Pancreas (tissue), 10 donors: ENCODE results near the gene ZNF76. TPM values are rescaled to one million over a fixed set of nuclear protein-coding genes. Genes with fewer than 3 reads are reported as not detected.
"Not testable (repeated sequence)": the region's sequence is repeated elsewhere in the genome, so short reads cannot be mapped to it uniquely, and the experiment has no call there.

ENCODE experiments used
- ATAC-seq, 4 donors: fragments of 200-7000 bp; cut with Tn5 transposase; one replicate each; pipeline versions ENCODE4 v1.8.0 to v1.9.1; 2020; ENCODE audit warnings: mild to moderate bottlenecking in 4 of 4, moderate library complexity in 4 of 4
- DNase-seq, 6 donors: peaks; one replicate each; pipeline ENCODE4 v3.0.0-alpha.2; 2020
- FAIRE-seq: peaks from 2 replicates; lab custom pipeline; 2012; peaks lifted over from hg19 to GRCh38; lab: Jason Lieb, UNC
- H3K27ac ChIP-seq, 4 donors: fragments of 200-600 bp; sonication (generic); 1 replicate in 3 of 4; 2 replicates in 1 of 4; pipeline versions ENCODE4 v1.5.0 to v1.8.0; 2020
- H3K27me3 ChIP-seq, 4 donors: fragments of 200-600 bp; one replicate each; pipeline ENCODE4 v1.8.0; 2021
- H3K36me3 ChIP-seq, 3 donors: fragments of 200-600 bp; sonication (generic) in 1 of 3; one replicate each; pipeline versions ENCODE4 v1.5.0 to v1.8.0; 2020 to 2021
- H3K4me1 ChIP-seq, 3 donors: fragments of 200-600 bp; one replicate each; pipeline ENCODE4 v1.8.0; 2021
- H3K4me3 ChIP-seq, 4 donors: fragments of 200-600 bp; sonication (generic) in 2 of 4; one replicate each; pipeline versions ENCODE4 v1.5.0 to v1.8.0; 2020 to 2021
- H3K9me3 ChIP-seq, 4 donors: fragments of 200-600 bp; one replicate each; pipeline ENCODE4 v1.8.0; 2021
- CTCF ChIP-seq, 4 donors: fragments of 200-600 bp; sonication (generic) in 3 of 4; IDR thresholded peaks; one replicate each; pipeline versions ENCODE4 v1.5.0 to v1.8.0; 2021; ENCODE audit warnings: antibody characterized with exemption in 4 of 4
- WGBS, 2 donors: extraction: QIAGEN DNeasy Blood & Tissue Kit; methylation state at CpG; one replicate each; pipeline ENCODE4 v1.1.7; 2013; 5-methylcytosine and 5-hydroxymethylcytosine counted together
- intact Hi-C, 3 donors: fragments of 100-400 bp; cut with DNase I; formaldehyde crosslinking; loops; one replicate each; pipeline versions ENCODE4 v1.11.1 to v1.14.2; 2022
- polyA plus RNA-seq, 2 donors: library from polyadenylated mRNA; stranded (reverse); fragments of 200-250 nt; gene quantifications; one replicate each; pipeline ENCODE4 v1.2.3, GENCODE V29; 2013
- total RNA-seq, 6 donors: library from RNA; stranded (reverse); fragmentation: NEBNext Ultra II Directional in 4 of 6; extraction: Animal tissue kit (Norgen Biotek cat#: 25700) in 4 of 6; gene quantifications; one replicate each; pipeline versions ENCODE4 v1.2.1 to v1.2.4, GENCODE V29; 2021 to 2023
- donor health status: healthy with polysubstance abuse.
- donor health status: DM: no; HTN: no; CAD: no; lungs with moderate emphysema.
- donor health status: DM: no; HTN: no; CAD: no.
- donor health status: control.
- donor health status: control.
- donor health status: Bipolar disorder and iron deficiency.
- donor health status: DM: yes; HTN: yes; CAD: no.
- donor health status: DM: no; HTN: no; CAD: no.
- donor health status: DM: no; HTN: no; CAD: no.
- donor health status: DM: yes; HTN: yes; CAD: no.

ZNF76 gene
- total and polyA plus RNA-seq, 8 donors, result 14.9 to 51.1 (median 19.3) TPM

DNA sequence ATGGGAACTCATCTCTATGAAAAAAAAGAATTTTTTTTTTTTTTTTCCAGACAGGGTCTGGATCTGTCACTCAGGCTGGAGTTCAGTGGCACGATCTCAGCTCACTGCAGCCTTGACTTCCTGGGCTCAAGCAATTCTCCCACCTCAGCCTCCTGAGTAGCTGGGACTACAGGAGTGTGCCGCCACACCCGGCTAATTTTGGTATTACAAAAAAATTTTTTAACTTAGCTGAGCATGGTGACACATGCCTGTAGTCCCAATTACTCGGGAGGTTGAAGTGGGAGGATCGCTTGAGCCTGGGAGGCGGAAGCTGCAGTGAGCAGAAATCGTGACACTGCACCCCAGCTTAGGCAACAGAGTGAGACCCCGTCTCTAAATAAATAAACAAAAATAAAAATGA lies 45.6 kb downstream of the ZNF76 start:
- H3K27ac ChIP-seq, result no peak overlapping the region
- H3K36me3 ChIP-seq, result no peaks in the 10 kb centered on the region
- no peak for TF ChIP-seq CTCF (IDR thresholded peaks at IDR 0.05)
- DNase-seq (no peak), ATAC-seq (no peak), FAIRE-seq (no peak)
- H3K9me3 ChIP-seq, result no peaks in the 10 kb centered on the region
- H3K27me3 ChIP-seq, result no peaks in the 10 kb centered on the region
- no peak overlapping the region for H3K4me3 ChIP-seq
- no peaks in the 10 kb centered on the region for H3K4me1 ChIP-seq
- WGBS, 2 donors, result 93 to 96% methylated on average over 8 of the region's 8 CpGs
- intact Hi-C loops, result no loop called here

GRCh38 chr6:35307138-35307537 lies 47.6 kb downstream of the ZNF76 start:
- H3K27me3 ChIP-seq, FAIRE-seq, ATAC-seq, H3K36me3 ChIP-seq, H3K4me1 ChIP-seq, DNase-seq, H3K9me3 ChIP-seq, H3K27ac ChIP-seq, intact Hi-C loops, H3K4me3 ChIP-seq: not testable (repeated sequence)
- 77 to 83% methylated on average over 15 of the region's 15 CpGs for WGBS, 2 donors

DNA sequence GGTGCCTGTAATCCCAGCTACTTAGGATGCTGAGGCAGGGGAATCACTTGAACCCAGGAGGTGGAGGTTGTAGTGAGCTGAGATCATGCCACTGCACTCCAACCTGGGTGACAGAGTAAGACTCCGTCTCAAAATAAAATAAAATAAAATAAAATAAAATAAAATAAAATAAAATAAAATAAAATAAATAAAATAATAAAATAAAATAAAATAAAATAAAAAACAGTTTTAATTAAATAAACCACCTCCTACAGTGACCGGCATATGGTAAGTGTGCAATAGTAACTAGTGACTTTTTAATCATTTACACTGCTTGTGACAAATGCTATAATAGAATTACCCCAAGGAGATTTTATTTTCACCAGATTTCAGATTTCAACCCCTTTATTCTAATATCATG lies 49.0 kb downstream of the ZNF76 start:
- H3K27me3 ChIP-seq, intact Hi-C loops, H3K27ac ChIP-seq, H3K4me3 ChIP-seq, H3K36me3 ChIP-seq, ATAC-seq, DNase-seq, H3K4me1 ChIP-seq, H3K9me3 ChIP-seq, FAIRE-seq: not testable (repeated sequence)
- 83 to 100% methylated on average over 2 of the region's 2 CpGs for WGBS, 2 donors

DNA sequence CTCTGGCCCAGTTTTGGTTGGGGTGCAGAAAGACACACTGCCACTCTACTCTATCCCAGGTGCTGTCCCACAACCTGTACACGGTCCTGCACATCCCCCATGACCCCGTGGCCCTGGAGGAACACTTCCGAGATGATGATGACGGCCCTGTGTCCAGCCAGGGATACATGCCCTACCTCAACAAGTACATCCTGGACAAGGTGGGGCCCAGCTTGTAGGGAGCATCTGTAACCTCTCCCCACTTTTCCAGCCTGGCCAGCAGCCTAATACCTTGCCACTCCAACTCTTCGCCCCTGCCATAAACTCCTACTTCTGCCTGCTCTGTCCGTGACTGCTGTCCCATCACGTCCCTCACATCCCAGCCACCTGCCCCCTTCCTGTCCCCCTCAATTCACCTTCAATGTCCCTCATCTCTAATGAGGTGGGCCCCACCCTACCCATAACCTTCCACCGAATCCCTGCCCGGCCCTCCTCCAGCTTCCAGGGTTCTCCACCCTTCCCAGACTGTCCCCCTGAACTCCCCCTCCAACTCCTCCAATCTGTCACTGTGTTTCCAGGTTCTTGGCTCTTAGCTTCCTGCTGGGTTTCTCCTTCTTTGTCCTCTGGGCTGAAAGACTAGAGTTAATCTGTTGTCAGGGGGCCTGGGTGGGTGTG lies 50.2 kb downstream of the ZNF76 start:
- Histone ChIP-seq H3K9me3 (no peaks in the 10 kb centered on the region), H3K4me3 (no peak overlapping the region), H3K36me3 (no peaks in the 10 kb centered on the region), H3K4me1 (no peaks in the 10 kb centered on the region), H3K27me3 (no peaks in the 10 kb centered on the region), H3K27ac (no peak overlapping the region)
- intact Hi-C loops, result no loop called here
- no peak for DNase-seq
- ATAC-seq, result no peak
- no peak for TF ChIP-seq CTCF (IDR thresholded peaks at IDR 0.05)
- 89 to 96% methylated on average over 9 of the region's 9 CpGs for WGBS, 2 donors
- no peak for FAIRE-seq

- TF ChIP-seq CTCF (IDR thresholded peaks at IDR 0.05), result no peak
- WGBS, 2 donors, result 88 to 91% methylated on average over 6 of the region's 6 CpGs
- ATAC-seq, result no peak
- Histone ChIP-seq H3K4me3 (no peak overlapping the region), H3K36me3 (no peaks in the 10 kb centered on the region), H3K9me3 (no peaks in the 10 kb centered on the region), H3K27me3 (no peaks in the 10 kb centered on the region), H3K4me1 (no peaks in the 10 kb centered on the region), H3K27ac (no peak overlapping the region)
- no peak for FAIRE-seq
- intact Hi-C loops, result no loop called here
- no peak for DNase-seq
Measured at GRCh38 chr6:35310265-35310831, 50.8 kb downstream of the ZNF76 start.

- FAIRE-seq, result no peak
- H3K4me3 ChIP-seq, result no peak overlapping the region
- H3K27me3 ChIP-seq, result no peaks in the 10 kb centered on the region
- intact Hi-C loops, result no loop called here
- DNase-seq, result no peak
- no peak overlapping the region for H3K27ac ChIP-seq
- H3K9me3 ChIP-seq, result no peaks in the 10 kb centered on the region
- no peaks in the 10 kb centered on the region for H3K4me1 ChIP-seq
- 81 to 91% methylated on average over 6 of the region's 6 CpGs for whole genome bisulfite sequencing, 2 donors
- TF ChIP-seq CTCF (IDR thresholded peaks at IDR 0.05), result no peak
- ATAC-seq, result no peak
- H3K36me3 ChIP-seq, result no peaks in the 10 kb centered on the region
Measured at GRCh38 chr6:35311390-35312075, 52.0 kb downstream of the ZNF76 start.
